ENCODE results near the gene HAGHL. TPM values are rescaled to one million over a fixed set of nuclear protein-coding genes. Genes with fewer than 3 reads are reported as not detected.
"Not testable (repeated sequence)": the region's sequence is repeated elsewhere in the genome, so short reads cannot be mapped to it uniquely, and the experiment has no call there.

The HAGHL gene
- total RNA-seq, 2 donors from 2014 or later, result 2.6 to 13.0 TPM

DNA sequence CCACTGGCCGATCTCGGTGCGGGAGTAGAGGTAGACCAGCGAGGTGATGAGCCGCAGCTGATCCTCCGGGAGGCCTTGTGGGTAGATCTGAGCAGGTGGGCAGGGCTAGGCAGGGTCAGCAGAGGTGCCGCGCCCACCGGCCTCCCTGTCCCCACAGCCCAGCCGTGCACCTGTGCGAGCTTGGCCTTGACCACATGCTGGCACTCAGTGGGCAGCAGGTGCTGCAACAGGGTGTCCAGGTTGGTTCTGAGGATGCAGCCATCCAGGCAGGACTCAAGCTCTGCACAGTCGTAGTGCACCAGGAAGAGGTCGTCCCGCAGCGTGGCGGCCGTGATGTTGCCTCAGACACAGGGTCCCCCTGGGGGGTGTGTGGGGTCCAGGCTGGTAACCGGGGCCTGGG is 46.1 kb downstream of the HAGHL start:
- H3K27ac ChIP-seq, result no peak overlapping the region
- no peak overlapping the region for H3K4me3 ChIP-seq
- no peaks in the 10 kb centered on the region for H3K36me3 ChIP-seq
- no peak overlapping the region for H3K9ac ChIP-seq (ENCODE audit: low read depth in 2 of 2, low read length in 2 of 2)
- no peak for DNase-seq
- H3K4me1 ChIP-seq, result no peaks in the 10 kb centered on the region
- H3K9me3 ChIP-seq, result no peaks in the 10 kb centered on the region
- no peaks in the 10 kb centered on the region for H3K27me3 ChIP-seq
- intact Hi-C loops (cut with DNase I), result no loop called here
- TF ChIP-seq CTCF (IDR thresholded peaks at IDR 0.05), result no peak

DNA sequence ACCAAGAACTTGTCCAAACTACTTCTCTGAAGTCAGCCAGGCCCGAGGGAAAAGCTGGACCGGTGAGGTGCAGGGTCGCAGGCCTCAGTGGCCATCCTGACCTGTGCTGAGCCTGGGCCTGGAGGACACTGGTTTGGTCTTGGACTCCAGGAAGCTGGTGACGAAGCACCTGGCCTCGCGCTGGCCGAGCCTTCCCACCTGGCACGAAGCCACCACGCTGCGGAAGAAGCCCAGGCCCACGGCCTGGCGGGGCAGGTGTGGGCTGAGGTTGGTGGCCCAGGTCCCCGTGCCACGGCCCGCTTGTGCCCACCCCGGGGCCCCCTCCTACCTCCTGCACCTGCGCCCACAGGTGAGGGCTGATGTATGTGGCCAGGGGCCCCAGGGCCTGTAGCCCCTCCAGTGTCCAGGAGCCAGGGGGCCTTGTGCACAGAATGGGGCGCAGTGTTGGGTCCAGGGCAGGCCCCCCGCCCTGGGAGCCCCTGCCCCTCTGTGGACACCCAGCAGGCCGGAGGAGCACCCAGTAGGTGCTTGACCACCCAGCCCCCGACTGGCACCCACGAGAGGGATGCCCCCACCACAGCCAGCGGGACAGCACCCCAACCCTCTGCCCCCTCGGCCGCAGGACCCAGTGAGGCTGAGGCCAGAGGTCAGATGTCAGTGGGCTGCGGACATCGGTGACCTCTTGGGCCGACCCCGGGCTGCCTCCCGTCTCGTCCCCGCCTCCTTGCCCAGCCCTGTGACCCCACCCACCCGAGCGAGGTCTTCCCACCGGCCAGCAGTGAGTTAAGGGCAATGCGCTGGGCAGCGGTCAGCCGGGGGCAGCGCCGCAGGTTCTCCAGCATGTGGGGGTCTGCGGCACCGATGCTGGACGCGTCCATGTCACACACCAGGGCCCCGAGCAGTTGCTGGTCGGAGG is 47.4 kb downstream of the HAGHL start:
- H3K9ac ChIP-seq (ENCODE audit: low read depth in 2 of 2, low read length in 2 of 2), result no peak overlapping the region
- no peaks in the 10 kb centered on the region for H3K9me3 ChIP-seq
- no peak for TF ChIP-seq CTCF (IDR thresholded peaks at IDR 0.05)
- no peak overlapping the region for H3K27ac ChIP-seq
- H3K27me3 ChIP-seq, result peaks cover 7% of the 10 kb centered on the region
- no peak for DNase-seq
- no peaks in the 10 kb centered on the region for H3K4me1 ChIP-seq
- intact Hi-C loops (cut with DNase I), result no loop called here
- no peak overlapping the region for H3K4me3 ChIP-seq
- no peaks in the 10 kb centered on the region for H3K36me3 ChIP-seq

DNA sequence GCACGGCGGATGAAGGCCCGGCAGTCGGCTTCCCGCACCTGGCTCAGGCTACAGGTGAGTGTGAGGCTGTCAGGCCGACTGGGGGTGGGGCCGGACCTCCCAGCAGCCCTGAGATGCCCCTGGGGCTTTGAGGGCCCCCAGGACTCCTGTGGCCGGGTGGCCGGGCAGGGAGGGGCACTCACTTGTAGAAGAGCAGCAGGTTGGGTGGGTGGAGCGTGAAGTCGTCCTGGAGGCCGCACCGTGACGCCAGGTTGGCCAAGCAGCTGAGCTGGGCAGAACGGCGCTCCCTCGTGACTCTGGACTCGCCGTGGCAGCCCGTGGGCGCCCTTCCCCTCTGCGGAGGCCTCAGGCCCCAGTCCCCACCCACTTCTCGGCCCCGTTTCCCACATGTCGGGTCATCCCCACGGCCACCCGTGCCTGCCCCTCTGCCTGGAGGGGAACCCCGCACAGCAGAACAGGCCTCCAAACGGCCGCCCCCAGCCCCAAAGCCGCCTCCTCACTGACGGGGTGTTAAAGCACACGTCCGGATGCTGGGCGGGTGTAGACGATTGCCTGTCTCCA is 48.4 kb downstream of the HAGHL start:
- Histone ChIP-seq H3K4me1 (no peaks in the 10 kb centered on the region), H3K27ac (no peak overlapping the region)
- intact Hi-C loops (cut with DNase I), result no loop called here

DNA sequence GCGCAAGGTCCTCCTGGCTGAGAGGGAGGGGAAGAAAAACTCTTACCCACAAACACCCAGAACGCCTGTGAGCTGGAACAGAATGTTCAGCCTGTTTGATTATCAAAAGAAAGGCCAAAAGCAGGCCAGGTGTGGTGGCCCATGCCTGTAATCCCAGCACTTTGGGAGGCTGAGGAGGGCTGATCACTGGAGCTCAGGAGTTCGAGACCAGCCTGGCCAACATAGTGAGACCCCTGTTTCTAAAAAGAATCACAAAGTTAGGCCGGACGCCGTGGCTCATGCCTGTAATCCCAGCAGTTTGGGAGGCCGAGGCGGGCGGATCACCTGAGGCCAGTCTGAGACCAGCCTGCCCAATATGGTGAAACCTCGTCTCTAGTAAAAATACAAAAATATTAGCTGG is 49.4 kb downstream of the HAGHL start:
- H3K9me3 ChIP-seq; H3K9ac ChIP-seq (ENCODE audit: low read depth in 2 of 2, low read length in 2 of 2); H3K27me3 ChIP-seq; H3K4me3 ChIP-seq; intact Hi-C loops (cut with DNase I); H3K36me3 ChIP-seq; H3K4me1 ChIP-seq; H3K27ac ChIP-seq; DNase-seq: not testable (repeated sequence)

More for the DNA sequence above, 48.4 kb downstream of the HAGHL start:
- Histone ChIP-seq H3K27me3 (peaks cover 7% of the 10 kb centered on the region), H3K36me3 (no peaks in the 10 kb centered on the region), H3K9ac (ENCODE audit: low read depth in 2 of 2, low read length in 2 of 2) (no peak overlapping the region), H3K4me3 (no peak overlapping the region), H3K9me3 (no peaks in the 10 kb centered on the region)
- no peak for DNase-seq
- no peak for TF ChIP-seq CTCF (IDR thresholded peaks at IDR 0.05)

DNA sequence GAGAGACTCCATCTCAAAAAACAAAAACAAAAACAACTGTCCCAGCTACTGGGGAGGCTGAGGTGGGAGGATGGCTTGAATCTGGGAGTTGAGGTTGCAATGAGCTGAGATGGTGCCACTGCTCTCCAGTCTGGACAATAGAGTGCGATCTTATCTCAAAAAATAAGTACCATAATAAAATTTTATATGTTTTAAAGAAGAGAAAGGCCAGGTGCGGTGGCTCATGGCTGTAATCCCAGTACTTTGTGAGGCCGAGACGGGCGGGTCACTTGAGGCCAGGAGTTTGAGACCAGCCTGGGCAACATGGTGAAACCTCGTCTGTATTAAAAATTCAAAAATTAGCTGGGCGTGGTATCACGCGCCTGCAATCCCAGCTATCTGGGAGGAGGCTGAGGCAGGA is 49.9 kb downstream of the HAGHL start:
- no peaks in the 10 kb centered on the region for H3K36me3 ChIP-seq
- H3K9ac ChIP-seq (ENCODE audit: low read depth in 2 of 2, low read length in 2 of 2), result no peak overlapping the region
- H3K9me3 ChIP-seq, result no peaks in the 10 kb centered on the region
- intact Hi-C loops (cut with DNase I), result no loop called here
- peaks cover 7% of the 10 kb centered on the region for H3K27me3 ChIP-seq
- H3K27ac ChIP-seq, result no peak overlapping the region
- H3K4me1 ChIP-seq, result no peaks in the 10 kb centered on the region
- no peak overlapping the region for H3K4me3 ChIP-seq
- DNase-seq, result no peak
- no peak for TF ChIP-seq CTCF (IDR thresholded peaks at IDR 0.05)

DNA sequence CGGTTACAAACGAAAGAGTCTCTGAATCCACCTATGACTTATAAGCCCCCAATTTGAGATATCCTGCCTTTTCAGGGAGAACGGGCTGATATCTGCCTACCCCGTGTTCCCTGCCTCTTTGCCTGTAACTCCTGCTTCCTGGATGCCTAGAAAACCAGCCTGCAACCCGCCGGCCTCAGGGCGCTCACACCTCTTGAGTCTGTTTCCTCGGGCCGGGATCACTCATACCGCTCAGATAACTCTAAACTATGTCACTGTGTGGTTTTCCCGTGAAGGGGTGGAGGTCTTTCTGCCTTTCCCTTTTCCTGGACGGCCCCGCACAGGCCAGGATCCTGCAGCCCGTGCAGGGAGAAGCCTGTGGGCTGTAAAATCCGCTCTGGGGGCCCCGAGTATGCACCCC is 50.9 kb downstream of the HAGHL start:
- no peak overlapping the region for H3K9ac ChIP-seq (ENCODE audit: low read depth in 2 of 2, low read length in 2 of 2)
- peaks cover 17% of the 10 kb centered on the region for H3K27me3 ChIP-seq
- no peaks in the 10 kb centered on the region for H3K4me1 ChIP-seq
- DNase-seq, result no peak
- TF ChIP-seq CTCF (IDR thresholded peaks at IDR 0.05), result no peak
- no peak overlapping the region for H3K4me3 ChIP-seq
- H3K27ac ChIP-seq, result no peak overlapping the region
- no peaks in the 10 kb centered on the region for H3K9me3 ChIP-seq
- intact Hi-C loops (cut with DNase I), result no loop called here
- H3K36me3 ChIP-seq, result no peaks in the 10 kb centered on the region
